ENCODE data around the gene TSKS. TPM values are rescaled to one million over a fixed set of nuclear protein-coding genes. Genes with fewer than 3 reads are reported as not detected.

Gene TSKS
- total RNA-seq, 1 experiment from 2014 or later, result 0.76 TPM

- peak overlapping the region; percentile 53 for H3K27ac ChIP-seq (ENCODE audit: low read depth, low read length)
- no peak for DNase-seq (ENCODE audit: low read depth, low spot score)
- BruUV-seq (replicated peaks), result TSS peak; percentile 46
- no peak for TF ChIP-seq POLR2A (IDR thresholded peaks at IDR 0.05; ENCODE audit: borderline replicate concordance, extremely low read depth, insufficient read depth, insufficient read length)
- no peak for TF ChIP-seq CTCF (IDR thresholded peaks at IDR 0.05 in 2 of 3, conservative IDR thresholded peaks at IDR 0.05 in 1 of 3; ENCODE audit: borderline replicate concordance in 1 of 3, insufficient read depth in 1 of 3, low read depth in 2 of 3, low read length in 2 of 3)
- TF ChIP-seq CEBPB (IDR thresholded peaks at IDR 0.05; ENCODE audit: low read depth), result no peak
- TF ChIP-seq YY1 (IDR thresholded peaks at IDR 0.05; ENCODE audit: extremely low read depth, insufficient replicate concordance, low read depth, low read length), result no peak
- no peak for TF ChIP-seq POLR2AphosphoS5 (IDR thresholded peaks at IDR 0.05; ENCODE audit: low read depth, low read length)
- no peak for TF ChIP-seq SIN3A (IDR thresholded peaks at IDR 0.05; ENCODE audit: low read depth)
- no peak for TF ChIP-seq SP1 (IDR thresholded peaks at IDR 0.05; ENCODE audit: low read depth)
- TF ChIP-seq EZH2 (IDR thresholded peaks at IDR 0.05), result no peak
- TF ChIP-seq ZNF274 (IDR thresholded peaks at IDR 0.05; ENCODE audit: low read depth, low read length), result no peak
- no peak for TF ChIP-seq ELF1 (IDR thresholded peaks at IDR 0.05; ENCODE audit: borderline replicate concordance, low read depth)
- TF ChIP-seq MAX (IDR thresholded peaks at IDR 0.05), result no peak
- no peak for TF ChIP-seq ZFX (IDR thresholded peaks at IDR 0.05)
- no peak for TF ChIP-seq RAD21 (IDR thresholded peaks at IDR 0.05; ENCODE audit: low read depth)
- TF ChIP-seq SRF (IDR thresholded peaks at IDR 0.05; ENCODE audit: low read depth), result no peak
- no peak for TF ChIP-seq REST (IDR thresholded peaks at IDR 0.05; ENCODE audit: low read depth)
- TF ChIP-seq JUND (IDR thresholded peaks at IDR 0.05), result no peak
- no peak for TF ChIP-seq CBX3 (IDR thresholded peaks at IDR 0.05; ENCODE audit: low read depth)
- TF ChIP-seq TCF7L2 (IDR thresholded peaks at IDR 0.05; ENCODE audit: borderline replicate concordance, extremely low read depth, insufficient read depth, insufficient read length), result no peak
- no peak for TF ChIP-seq ATF3 (IDR thresholded peaks at IDR 0.05)
- ChIA-PET CTCF (interaction anchor here (1.0 to 2.4 kb wide), 4 partner anchors 12 to 124 kb away, joined by 3 to 8 read pairs (median 3); partner anchors contain the start of genes AP2A1 and MED25), RAD21 (ENCODE audit: low non-redundant PET in 1 of 2, low total read pairs in 2 of 2, uncharacterized antibody in 2 of 2, unreplicated experiment in 2 of 2) (no interaction called here), POLR2A (interaction anchor here (1.2 to 1.7 kb wide), 2 partner anchors 45 to 124 kb away, joined by 3 to 9 read pairs; partner anchors contain the start of genes NUP62 and PTOV1)
- no peaks in the 10 kb centered on the region for H3K9me3 ChIP-seq (ENCODE audit: control insufficient read depth in 1 of 2, insufficient read depth in 1 of 2, low read depth in 1 of 2, low read length in 2 of 2)
- no peak overlapping the region; a peak in 1 of 4 replicates for H3K4me3 ChIP-seq (replicated peaks in 1 of 2; ENCODE audit: low read depth in 1 of 2, low read length in 2 of 2)
- no peak for ATAC-seq
- intact Hi-C loops (cut with micrococcal nuclease), result loop anchor here (5.0 kb wide), 1 partner anchor 39 kb away; the partner anchor contains the start of gene AP2A1
- no peaks in the 10 kb centered on the region for H3K79me2 ChIP-seq (ENCODE audit: insufficient read depth, low read length)
- H3K9ac ChIP-seq (ENCODE audit: low read length), result no peak overlapping the region
- no peaks in the 10 kb centered on the region for H4K20me1 ChIP-seq (ENCODE audit: insufficient read depth)
- no peak overlapping the region for H2AFZ ChIP-seq (ENCODE audit: low read depth, low read length, poor library complexity, severe bottlenecking)
- H3K9me2 ChIP-seq (ENCODE audit: insufficient read depth), result no peaks in the 10 kb centered on the region
- H3K4me1 ChIP-seq (ENCODE audit: control insufficient read depth in 1 of 2, insufficient read depth in 2 of 2, low read length in 2 of 2), result peaks cover 4 to 34% of the 10 kb centered on the region in 2 experiments; a peak in 3 of 4 replicates
- H3K36me3 ChIP-seq (ENCODE audit: control insufficient read depth in 1 of 2, insufficient read depth in 2 of 2, low read length in 2 of 2), result peaks cover 2 to 3% of the 10 kb centered on the region in 2 experiments; a peak in 3 of 4 replicates
- no peaks in the 10 kb centered on the region for H3K27me3 ChIP-seq (ENCODE audit: insufficient read depth, low read length)
- H3K4me2 ChIP-seq (ENCODE audit: low read length), result peak overlapping the region; percentile 48
Measured at GRCh38 chr19:49805822-49806619, 42.9 kb upstream of the TSKS start.
